ENCODE measurements around the gene RPS14.
A peak's percentile ranks its signal among the peaks of the same experiment; 100 is the strongest.

The RPS14 gene

GRCh38 chr5:150412319-150413175, 37.0 kb downstream of the RPS14 start, which contains the start of gene CD74:
TSS of gene CD74 (minus strand) at chr5:150412910. CDS start at chr5:150412749, 161 bp downstream.
- peak; percentile 8 for DNase-seq

- DNase-seq: peak; percentile 32
Observed at GRCh38 chr5:150411245-150411979, 38.1 kb downstream of the RPS14 start.

- peak; percentile 83 for DNase-seq
Observed at GRCh38 chr5:150410524-150411244, 38.9 kb downstream of the RPS14 start.

- DNase-seq: peak; percentile 91
Observed at GRCh38 chr5:150409638-150410523, 39.7 kb downstream of the RPS14 start.

- DNase-seq: no peak
Observed at GRCh38 chr5:150408231-150408943, 41.2 kb downstream of the RPS14 start.

- DNase-seq: no peak
Observed at GRCh38 chr5:150407096-150407720, 42.3 kb downstream of the RPS14 start.

- no peak for DNase-seq
Observed at GRCh38 chr5:150406723-150407095, 42.8 kb downstream of the RPS14 start.

- no peak for DNase-seq
Observed at GRCh38 chr5:150406103-150406722, 43.3 kb downstream of the RPS14 start.

GRCh38 chr5:150404941-150405816, 44.4 kb downstream of the RPS14 start:
- DNase-seq: peak; percentile 6

GRCh38 chr5:150404535-150404934, 45.0 kb downstream of the RPS14 start:
- DNase-seq: no peak

GRCh38 chr5:150404121-150404520, 45.4 kb downstream of the RPS14 start:
- DNase-seq: no peak

- no peak for DNase-seq
Observed at GRCh38 chr5:150402901-150403342, 46.6 kb downstream of the RPS14 start.

GRCh38 chr5:150402229-150402773, 47.2 kb downstream of the RPS14 start:
- DNase-seq: no peak

- no peak for DNase-seq
Observed at GRCh38 chr5:150401376-150402228, 47.9 kb downstream of the RPS14 start.

GRCh38 chr5:150401076-150401375, 48.5 kb downstream of the RPS14 start:
- no peak for DNase-seq

- no peak for DNase-seq
Observed at GRCh38 chr5:150400316-150401075, 49.0 kb downstream of the RPS14 start.

GRCh38 chr5:150399524-150400211, 49.9 kb downstream of the RPS14 start:
- no peak for DNase-seq

Measured in NCI-H82 (cell line).